Natural killer cell (primary cell): ENCODE data around the gene URB1. TPM values are rescaled to one million over a fixed set of nuclear protein-coding genes. Genes with fewer than 3 reads are reported as not detected.

Experiments
- ATAC-seq, 3 donors: fragments of 150-1000 bp in 2 of 3; fragments of 200-7000 bp in 1 of 3; cut with Tn5 transposase; 1 replicate in 1 of 3; 2 replicates in 2 of 3; pipeline ENCODE4 v1.10.0; 2021; ENCODE audit warnings: mild to moderate bottlenecking in 2 of 3, moderate library complexity in 2 of 3
- DNase-seq, 2 donors: peaks; one replicate each; pipeline versions ENCODE4 v3.0.0 to v3.0.0-alpha.2; 2013 to 2021; ENCODE audit warnings: mixed read lengths in 1 of 2
- H3K27ac ChIP-seq: one replicate; pipeline ENCODE4 v1.5.1; 2013; ENCODE audit warnings: mild to moderate bottlenecking, low read length
- H3K27me3 ChIP-seq: one replicate; pipeline ENCODE4 v1.6.1; 2013; ENCODE audit warnings: low read length; ENCODE audit not compliant: control insufficient read depth, insufficient read depth
- H3K36me3 ChIP-seq: one replicate; pipeline ENCODE4 v1.6.1; 2013; ENCODE audit warnings: low read length; ENCODE audit not compliant: control insufficient read depth, insufficient read depth
- H3K4me1 ChIP-seq: one replicate; pipeline ENCODE4 v1.6.1; 2013; ENCODE audit warnings: low read length; ENCODE audit not compliant: control insufficient read depth, insufficient read depth
- H3K4me3 ChIP-seq: one replicate; pipeline ENCODE4 v1.5.1; 2013; ENCODE audit warnings: low read length
- H3K9me3 ChIP-seq: one replicate; pipeline ENCODE4 v1.6.1; 2013; ENCODE audit warnings: low read length; ENCODE audit not compliant: control insufficient read depth, insufficient read depth
- H3K27ac Mint-ChIP-seq, 2 donors: one replicate each; pipeline ENCODE4 v1.8.0; 2022; ENCODE audit warnings: mild to moderate bottlenecking in 2 of 2, mixed read lengths in 2 of 2, moderate library complexity in 1 of 2
- H3K27me3 Mint-ChIP-seq, 2 donors: one replicate each; pipeline ENCODE4 v1.8.0; 2022; ENCODE audit warnings: low read depth in 2 of 2, mixed read lengths in 2 of 2
- H3K36me3 Mint-ChIP-seq: one replicate; pipeline ENCODE4 v1.8.0; 2022; ENCODE audit warnings: mixed read lengths
- H3K4me1 Mint-ChIP-seq, 2 donors: one replicate each; pipeline ENCODE4 v1.8.0; 2022; ENCODE audit warnings: mixed read lengths in 2 of 2
- H3K4me3 Mint-ChIP-seq: one replicate; pipeline ENCODE4 v1.8.0; 2022; ENCODE audit warnings: mild to moderate bottlenecking, moderate library complexity, mixed read lengths
- H3K9me3 Mint-ChIP-seq, 2 donors: one replicate each; pipeline ENCODE4 v1.8.0; 2022; ENCODE audit warnings: mixed read lengths in 2 of 2
- CTCF ChIP-seq: fragments of 200-600 bp; IDR thresholded peaks from one replicate; pipeline ENCODE4 v1.8.0; 2022; ENCODE audit warnings: antibody characterized with exemption
- WGBS: methylation state at CpG from one replicate; pipeline ENCODE4 v1.1.7; 2013; ENCODE audit warnings: missing lambda C conversion rate; ENCODE audit not compliant: insufficient coverage; 5-methylcytosine and 5-hydroxymethylcytosine counted together
- intact Hi-C: fragments of 100-400 bp; cut with micrococcal nuclease; formaldehyde crosslinking; loops from one replicate; pipeline ENCODE4 v1.14.2; 2022
- total RNA-seq, 4 donors: library from RNA; stranded (reverse); fragments of 120-200 nt in 1 of 4; gene quantifications; one replicate each; pipeline versions ENCODE4 v1.2.3 to v1.2.4, GENCODE V29; 2013 to 2022

URB1 gene
- total RNA-seq, 3 donors from 2014 or later (not counting 1 experiment from before 2014, with no cell fraction given): 6.1 to 7.8 (median 7.5) TPM

- Histone ChIP-seq H3K4me1 (peaks cover 9% of the 10 kb centered on the region), H3K27ac (no peak overlapping the region), H3K27me3 (no peaks in the 10 kb centered on the region), H3K9me3 (no peaks in the 10 kb centered on the region), H3K36me3 (no peaks in the 10 kb centered on the region), H3K4me3 (no peak overlapping the region)
- Mint-ChIP-seq H3K27ac (no peak overlapping the region), H3K9me3 (peaks cover 0 to 4% of the 10 kb centered on the region in 2 donors), H3K4me3 (no peak overlapping the region), H3K4me1 (peaks cover 15 to 27% of the 10 kb centered on the region in 2 donors), H3K27me3 (no peaks in the 10 kb centered on the region), H3K36me3 (no peaks in the 10 kb centered on the region)
- ATAC-seq (no peak), DNase-seq (no peak)
- TF ChIP-seq CTCF: no peak
- 91% methylated on average over 4 of the region's 4 CpGs for WGBS
- intact Hi-C loops: loop anchor here (10.0 kb wide), 1 partner anchor 77 kb away; no protein-coding TSS in a partner anchor
Observed at GRCh38 chr21:32418146-32418545, 25.3 kb upstream of the URB1 start.

- 93% methylated on average over 10 of the region's 11 CpGs for WGBS
- H3K27ac Mint-ChIP-seq: peak overlapping the region in 1 of 2 donors; percentile 41
Observed at GRCh38 chr21:32415451-32416398, 22.9 kb upstream of the URB1 start.

GRCh38 chr21:32414579-32415358 is 22.0 kb upstream of the URB1 start:
- Histone ChIP-seq H3K27ac (no peak overlapping the region), H3K4me3 (no peak overlapping the region), H3K27me3 (no peaks in the 10 kb centered on the region), H3K36me3 (no peaks in the 10 kb centered on the region), H3K9me3 (no peaks in the 10 kb centered on the region), H3K4me1 (peaks cover 29% of the 10 kb centered on the region)
- H3K4me1 Mint-ChIP-seq: peaks cover 42 to 53% of the 10 kb centered on the region in 2 donors
- H3K4me3 Mint-ChIP-seq: peak overlapping the region; percentile 3
- no peaks in the 10 kb centered on the region for H3K36me3 Mint-ChIP-seq
- 87% methylated on average over 8 of the region's 8 CpGs for whole genome bisulfite sequencing
- H3K27ac Mint-ChIP-seq: peak overlapping the region; percentile 41 to 80
- intact Hi-C loops: loop anchor here (10.0 kb wide), 1 partner anchor 80 kb away; no protein-coding TSS in a partner anchor
- TF ChIP-seq CTCF: no peak
- no peaks in the 10 kb centered on the region for H3K9me3 Mint-ChIP-seq
- ATAC-seq (no peak), DNase-seq (peak in 1 of 2 donors; percentile 27)
- peaks cover 0 to 2% of the 10 kb centered on the region in 2 donors for H3K27me3 Mint-ChIP-seq

More at GRCh38 chr21:32415451-32416398, 22.9 kb upstream of the URB1 start:
- no peaks in the 10 kb centered on the region for H3K27me3 ChIP-seq
- no peaks in the 10 kb centered on the region for H3K36me3 ChIP-seq
- DNase-seq (no peak), ATAC-seq (no peak)
- no peak overlapping the region for H3K27ac ChIP-seq
- no peaks in the 10 kb centered on the region for H3K9me3 Mint-ChIP-seq
- H3K27me3 Mint-ChIP-seq: peaks cover 0 to 2% of the 10 kb centered on the region in 2 donors
- H3K9me3 ChIP-seq: no peaks in the 10 kb centered on the region
- H3K4me3 Mint-ChIP-seq: peak overlapping the region; percentile 11
- peaks cover 23% of the 10 kb centered on the region for H3K4me1 ChIP-seq
- no peak overlapping the region for H3K4me3 ChIP-seq
- H3K4me1 Mint-ChIP-seq: peaks cover 33 to 43% of the 10 kb centered on the region in 2 donors
- intact Hi-C loops: loop anchor here (10.0 kb wide), 1 partner anchor 79 kb away; no protein-coding TSS in a partner anchor
- TF ChIP-seq CTCF: no peak
- H3K36me3 Mint-ChIP-seq: no peaks in the 10 kb centered on the region
